ENCODE results near the gene UNC13D.
"Not testable (repeated sequence)": the region's sequence is repeated elsewhere in the genome, so short reads cannot be mapped to it uniquely, and the experiment has no call there.

The UNC13D gene

GRCh38 chr17:75843577-75844529 is at the start of gene UNC13D:
Gene UNC13D (minus strand): TSS chr17:75844404. CDS start chr17:75844337, 67 bp downstream.
- peak; percentile 92 to 93 for DNase-seq

GRCh38 chr17:75893305-75894048 is 49.3 kb upstream of the UNC13D start:
- DNase-seq: no peak

GRCh38 chr17:75892556-75893224 is 48.5 kb upstream of the UNC13D start:
- no peak for DNase-seq

- DNase-seq: no peak
Measured at GRCh38 chr17:75891605-75892555, 47.7 kb upstream of the UNC13D start.

- no peak for DNase-seq
Measured at GRCh38 chr17:75891022-75891604, 46.9 kb upstream of the UNC13D start.

GRCh38 chr17:75889454-75889853 is 45.2 kb upstream of the UNC13D start:
- no peak for DNase-seq

- no peak for DNase-seq
Measured at GRCh38 chr17:75888484-75888883, 44.3 kb upstream of the UNC13D start.

- DNase-seq: not testable (repeated sequence)
Measured at GRCh38 chr17:75885860-75886259, 41.7 kb upstream of the UNC13D start.

GRCh38 chr17:75885431-75885830 is 41.2 kb upstream of the UNC13D start:
- no peak for DNase-seq

GRCh38 chr17:75881678-75882454 is 37.7 kb upstream of the UNC13D start:
- DNase-seq: no peak

GRCh38 chr17:75880266-75880665 is 36.1 kb upstream of the UNC13D start:
- DNase-seq: no peak

- no peak for DNase-seq
Measured at GRCh38 chr17:75878174-75878998, 34.2 kb upstream of the UNC13D start, which contains the start of gene TRIM47. Gene TRIM47 (minus strand): TSS chr17:75878581. CDS start chr17:75878548, 33 bp downstream.

- peak; percentile 65 for DNase-seq
Measured at GRCh38 chr17:75877752-75878173, 33.6 kb upstream of the UNC13D start.

- no peak for DNase-seq
Measured at GRCh38 chr17:75876938-75877751, 32.9 kb upstream of the UNC13D start.

- DNase-seq: peak; percentile 22 to 59
Measured at GRCh38 chr17:75876190-75876937, 32.2 kb upstream of the UNC13D start.

- DNase-seq: peak in 1 of 2 experiments; percentile 59
Measured at GRCh38 chr17:75875940-75876189, 31.7 kb upstream of the UNC13D start.

GRCh38 chr17:75875182-75875939 is 31.2 kb upstream of the UNC13D start:
- no peak for DNase-seq
